ENCODE data around the gene TCF21. TPM values are rescaled to one million over a fixed set of nuclear protein-coding genes. Genes with fewer than 3 reads are reported as not detected.

TCF21 gene
- total and polyA plus RNA-seq, 2 of the 4 experiments (the other 2 are of a cell fraction), result 6.6 to 10.0 TPM

DNA sequence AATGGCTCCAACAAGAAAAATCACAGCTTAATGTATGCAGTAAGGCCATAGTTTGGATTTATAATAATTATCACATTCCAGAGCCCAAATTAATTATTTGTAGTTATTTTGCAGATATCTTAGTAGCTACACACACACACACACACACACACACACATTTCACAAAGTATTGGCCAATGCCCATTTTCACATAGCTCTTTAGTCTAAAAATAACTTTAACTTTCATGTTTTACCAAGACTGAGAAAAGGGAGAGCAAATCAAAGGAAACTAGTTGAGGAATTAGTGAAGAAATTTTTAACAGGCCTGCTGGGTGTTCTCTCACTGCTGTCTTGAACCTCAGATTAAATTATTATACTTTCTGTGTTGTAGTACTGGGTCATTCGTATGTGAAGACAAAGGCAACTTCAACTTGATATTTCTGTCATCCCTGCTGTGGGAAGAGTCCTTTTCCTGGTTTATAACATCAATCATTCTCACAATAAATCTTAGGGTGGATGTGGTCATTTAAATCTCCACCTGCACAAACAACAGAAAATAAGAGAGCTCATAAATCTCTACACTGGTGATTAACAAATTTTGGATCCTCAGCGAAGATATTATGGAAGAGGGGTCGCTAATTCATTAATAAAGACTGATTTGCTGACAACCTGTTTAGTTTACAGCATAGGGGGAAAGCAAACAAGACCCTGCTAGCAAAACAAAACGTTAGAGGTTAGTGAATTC is 1.6 kb upstream of the TCF21 start:
- Histone ChIP-seq H4K91ac (ENCODE audit: insufficient read depth, low read depth, low read length) (no peak overlapping the region), H3K23ac (ENCODE audit: low read depth, low read length) (0 out of 2 replicates have a peak overlapping the region, but pooled peaks have one; percentile 23), H3K9ac (ENCODE audit: low read depth, low read length) (no peak overlapping the region), H3K9me1 (ENCODE audit: insufficient read depth, low read length) (peaks cover 5% of the 10 kb centered on the region; the same call in 1 of the 2 replicates), H3K14ac (replicated peaks; ENCODE audit: low read depth, low read length) (no peak overlapping the region), H3K56ac (ENCODE audit: extremely low read depth, insufficient read depth, low read length) (no peak overlapping the region), H3K18ac (ENCODE audit: low read depth, low read length) (peak overlapping the region; percentile 2; the same call in 1 of the 2 replicates), H2AFZ (replicated peaks; ENCODE audit: low read length, poor library complexity) (no peak overlapping the region), H4K5ac (ENCODE audit: low read depth, low read length) (no peak overlapping the region), H2BK15ac (ENCODE audit: low read depth, low read length) (no peak overlapping the region), H2BK5ac (ENCODE audit: low read depth, low read length, poor library complexity, severe bottlenecking) (no peak overlapping the region), H2BK120ac (ENCODE audit: low read depth, low read length) (no peak overlapping the region), H2AK5ac (ENCODE audit: low read depth, low read length) (no peak overlapping the region), H2AK9ac (replicated peaks; ENCODE audit: low read depth, low read length, poor library complexity) (no peak overlapping the region), H4K20me1 (ENCODE audit: insufficient read depth, low read length) (peaks cover 11% of the 10 kb centered on the region), H3K36me3 (ENCODE audit: control insufficient read depth, insufficient read depth, low read length) (peaks cover 13% of the 10 kb centered on the region; the same call in 1 of the 2 replicates), H3K27ac (ENCODE audit: insufficient read depth, low read length) (no peak overlapping the region; the same call in 1 of the 2 replicates), H3K4ac (ENCODE audit: low read depth, low read length) (no peak overlapping the region), H3K9me3 (ENCODE audit: control insufficient read depth, insufficient read depth, low read length) (no peaks in the 10 kb centered on the region), H3K4me1 (ENCODE audit: control insufficient read depth, insufficient read depth, low read length) (no peaks in the 10 kb centered on the region; the same call in 1 of the 2 replicates), H3K4me2 (ENCODE audit: low read depth, low read length) (no peak overlapping the region; the same call in 1 of the 2 replicates), H2BK20ac (ENCODE audit: low read depth, low read length) (no peak overlapping the region), H4K8ac (ENCODE audit: low read depth in 2 of 2, low read length in 2 of 2) (no peak overlapping the region; a peak in 1 of 4 replicates), H3K79me1 (ENCODE audit: low read depth in 1 of 2, low read length in 2 of 2) (peaks cover 8 to 20% of the 10 kb centered on the region in 2 experiments), H3K27me3 (ENCODE audit: control insufficient read depth, insufficient read depth, low read length) (no peaks in the 10 kb centered on the region), H3K4me3 (ENCODE audit: insufficient read depth, low read depth, low read length) (no peak overlapping the region)
- intact Hi-C loops (cut with micrococcal nuclease) (loop anchor here (5.0 kb wide), 2 partner anchors 50 to 240 kb away; no protein-coding TSS in a partner anchor), in situ Hi-C loops (cut with MboI; ENCODE audit: low sequenced_read_pairs) (loop anchor here (25.0 kb wide), 1 partner anchor 275 kb away; no protein-coding TSS in a partner anchor), dilution Hi-C loops (cut with HindIII; ENCODE audit: low sequenced_read_pairs, unreplicated experiment) (loop anchor here (25.0 kb wide), 1 partner anchor 300 kb away; no protein-coding TSS in a partner anchor)
- DNase-seq, result no peak
- CTCF ChIA-PET, result no interaction called here
- no peak for TF ChIP-seq RCOR1 (IDR thresholded peaks at IDR 0.05; ENCODE audit: insufficient replicate concordance, low read length)
- no peak for TF ChIP-seq RFX5 (IDR thresholded peaks at IDR 0.05; ENCODE audit: low read depth, low read length)
- no peak for TF ChIP-seq NFE2L2 (IDR thresholded peaks at IDR 0.05; ENCODE audit: low read depth, low read length)
- no peak for TF ChIP-seq POLR2A (IDR thresholded peaks at IDR 0.05; ENCODE audit: low read depth, low read length)
- TF ChIP-seq MAFK (IDR thresholded peaks at IDR 0.05; ENCODE audit: low read depth, low read length), result no peak
- TF ChIP-seq FOS (IDR thresholded peaks at IDR 0.05; ENCODE audit: low read depth, low read length), result no peak
- no peak for TF ChIP-seq CTCF (conservative IDR thresholded peaks at IDR 0.05; ENCODE audit: low read depth, low read length)
- no peak for TF ChIP-seq MXI1 (IDR thresholded peaks at IDR 0.05; ENCODE audit: borderline replicate concordance, low read depth, low read length)
- no peak for TF ChIP-seq RAD21 (IDR thresholded peaks at IDR 0.05; ENCODE audit: low read length)
- TF ChIP-seq CHD1 (IDR thresholded peaks at IDR 0.05; ENCODE audit: low read depth, low read length), result no peak
- no peak for TF ChIP-seq CEBPB (IDR thresholded peaks at IDR 0.05; ENCODE audit: low read depth, low read length)
- TF ChIP-seq SMC3 (IDR thresholded peaks at IDR 0.05; ENCODE audit: low read depth, low read length), result no peak
- POLR2A ChIA-PET (ENCODE audit: unreplicated experiment), result interaction anchor here (0.7 kb wide), 1 partner anchor 183 kb away, joined by 3 read pairs; no protein-coding TSS in a partner anchor
- ATAC-seq (ENCODE audit: low read depth), result no peak
- BruUV-seq (replicated peaks), result no TSS peak
- WGBS, 2 experiments (ENCODE audit: extremely low coverage in 2 of 2, insufficient read length in 1 of 2), result no CpG with 5 or more reads among the region's 4 CpGs

All from IMR-90 (cell line).